DOHH2 (cell line): ENCODE data around the gene DNAI1.

ENCODE experiments used
- H3F3A ChIP-seq: fragments of 200-600 bp; sonication (generic), shearing (Covaris generic); 2 replicates; pipeline ENCODE4 v1.6.0; 2016; ENCODE audit warnings: antibody characterized with exemption, mild to moderate bottlenecking; ENCODE audit not compliant: control insufficient read depth, insufficient read depth
- H3K27ac ChIP-seq: fragments of 200-600 bp; sonication (generic); 2 replicates; pipeline ENCODE4 v1.5.1; 2014; ENCODE audit warnings: low read depth, mild to moderate bottlenecking, low read length, moderate library complexity
- H3K27me3 ChIP-seq: fragments of 200-600 bp; sonication (generic); 2 replicates; pipeline ENCODE4 v1.6.1; 2014; ENCODE audit warnings: mild to moderate bottlenecking, low read length, mixed read lengths; ENCODE audit not compliant: control insufficient read depth
- H3K36me3 ChIP-seq: fragments of 200-600 bp; sonication (generic); 2 replicates; pipeline ENCODE4 v1.6.1; 2014; ENCODE audit warnings: mild to moderate bottlenecking, low read length, moderate library complexity, mixed read lengths; ENCODE audit not compliant: control insufficient read depth
- H3K4me1 ChIP-seq: fragments of 200-600 bp; sonication (generic); 2 replicates; pipeline ENCODE4 v1.6.1; 2014; ENCODE audit warnings: mild to moderate bottlenecking, low read length, mixed read lengths; ENCODE audit not compliant: control insufficient read depth
- H3K4me2 ChIP-seq: fragments of 200-600 bp; sonication (generic); 2 replicates; pipeline ENCODE4 v1.6.0; 2014; ENCODE audit warnings: mild to moderate bottlenecking, low read length, moderate library complexity
- H3K4me3 ChIP-seq: fragments of 200-600 bp; sonication (generic); 2 replicates; pipeline ENCODE4 v1.5.1; 2014; ENCODE audit warnings: mild to moderate bottlenecking, low read length, mixed read lengths
- H3K79me2 ChIP-seq: fragments of 200-600 bp; sonication (generic); 2 replicates; pipeline ENCODE4 v1.6.1; 2014; ENCODE audit warnings: mild to moderate bottlenecking, low read length, mixed read lengths; ENCODE audit not compliant: control insufficient read depth
- H3K9me2 ChIP-seq: fragments of 200-600 bp; sonication (generic); replicated peaks from 2 replicates; pipeline ENCODE4 v1.6.1; 2014; ENCODE audit warnings: mild to moderate bottlenecking, low read length, mixed read lengths; ENCODE audit not compliant: control insufficient read depth
- H3K9me3 ChIP-seq: fragments of 200-600 bp; sonication (generic); 2 replicates; pipeline ENCODE4 v1.6.1; 2014; ENCODE audit warnings: antibody characterized with exemption, low read length, mixed read lengths; ENCODE audit not compliant: control insufficient read depth, insufficient read depth
- H4K20me1 ChIP-seq: fragments of 200-600 bp; sonication (generic); 2 replicates; pipeline ENCODE4 v1.6.0; 2014; ENCODE audit warnings: low read depth, mild to moderate bottlenecking, antibody characterized with exemption, low read length, moderate library complexity; ENCODE audit not compliant: control insufficient read depth, insufficient read depth
- EZH2phosphoT487 ChIP-seq: fragments of 200-600 bp; sonication (generic); IDR thresholded peaks from 2 replicates; pipeline ENCODE4 v1.6.1; 2017; ENCODE audit warnings: borderline replicate concordance, mild to moderate bottlenecking, antibody characterized with exemption, low read length, moderate library complexity, mixed read lengths
- TF ChIP-seq, protein P1 (sequence below): fragments of 200-600 bp; sonication (generic); IDR thresholded peaks from one replicate; pipeline ENCODE4 v1.5.1; 2014; ENCODE audit warnings: antibody characterized with exemption, mild to moderate bottlenecking, low read depth, low read length; ENCODE audit not compliant: poor library complexity, severe bottlenecking

Gene DNAI1

GRCh38 chr9:34451545-34451944 lies 7.1 kb upstream of the DNAI1 start:
- no peaks in the 10 kb centered on the region for H3F3A ChIP-seq
- no peaks in the 10 kb centered on the region; the same call in 1 of the 2 replicates for H3K4me1 ChIP-seq
- H3K36me3 ChIP-seq, result no peaks in the 10 kb centered on the region
- H4K20me1 ChIP-seq, result no peaks in the 10 kb centered on the region
- H3K9me3 ChIP-seq, result no peaks in the 10 kb centered on the region
- H3K79me2 ChIP-seq, result no peaks in the 10 kb centered on the region
- TF ChIP-seq EZH2phosphoT487, result no peak
- TF ChIP-seq, protein P1, sequence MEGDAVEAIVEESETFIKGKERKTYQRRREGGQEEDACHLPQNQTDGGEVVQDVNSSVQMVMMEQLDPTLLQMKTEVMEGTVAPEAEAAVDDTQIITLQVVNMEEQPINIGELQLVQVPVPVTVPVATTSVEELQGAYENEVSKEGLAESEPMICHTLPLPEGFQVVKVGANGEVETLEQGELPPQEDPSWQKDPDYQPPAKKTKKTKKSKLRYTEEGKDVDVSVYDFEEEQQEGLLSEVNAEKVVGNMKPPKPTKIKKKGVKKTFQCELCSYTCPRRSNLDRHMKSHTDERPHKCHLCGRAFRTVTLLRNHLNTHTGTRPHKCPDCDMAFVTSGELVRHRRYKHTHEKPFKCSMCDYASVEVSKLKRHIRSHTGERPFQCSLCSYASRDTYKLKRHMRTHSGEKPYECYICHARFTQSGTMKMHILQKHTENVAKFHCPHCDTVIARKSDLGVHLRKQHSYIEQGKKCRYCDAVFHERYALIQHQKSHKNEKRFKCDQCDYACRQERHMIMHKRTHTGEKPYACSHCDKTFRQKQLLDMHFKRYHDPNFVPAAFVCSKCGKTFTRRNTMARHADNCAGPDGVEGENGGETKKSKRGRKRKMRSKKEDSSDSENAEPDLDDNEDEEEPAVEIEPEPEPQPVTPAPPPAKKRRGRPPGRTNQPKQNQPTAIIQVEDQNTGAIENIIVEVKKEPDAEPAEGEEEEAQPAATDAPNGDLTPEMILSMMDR, result no peak
- no peaks in the 10 kb centered on the region for H3K27me3 ChIP-seq
- H3K4me3 ChIP-seq, result no peak overlapping the region
- H3K4me2 ChIP-seq, result no peak overlapping the region
- no peaks in the 10 kb centered on the region for H3K9me2 ChIP-seq
- no peak overlapping the region for H3K27ac ChIP-seq

DNA sequence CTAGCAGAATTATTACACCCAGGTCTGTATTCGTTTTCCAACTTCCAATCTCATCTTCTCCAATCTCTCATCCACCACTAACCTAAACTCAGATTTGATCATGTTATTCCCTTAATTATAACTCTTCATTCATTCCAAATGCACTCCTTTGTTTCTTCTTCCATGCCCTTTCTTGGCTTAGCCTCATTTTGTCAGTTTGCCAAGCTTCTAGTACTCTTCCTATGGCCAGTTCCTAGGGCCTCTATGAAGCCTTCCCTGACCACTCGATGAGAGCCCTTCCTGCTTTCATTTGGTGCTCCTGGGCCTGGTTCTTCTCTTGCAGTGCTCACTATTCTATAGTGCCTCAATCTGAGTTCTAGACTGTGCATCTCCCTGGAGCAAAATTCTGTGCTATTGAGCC lies 6.0 kb upstream of the DNAI1 start:
- Histone ChIP-seq H3K4me2 (no peak overlapping the region), H3K79me2 (peaks cover 2% of the 10 kb centered on the region; the same call in 1 of the 2 replicates), H3K27me3 (no peaks in the 10 kb centered on the region), H3K4me1 (peaks cover 6% of the 10 kb centered on the region), H3F3A (no peaks in the 10 kb centered on the region), H3K4me3 (no peak overlapping the region), H3K9me2 (no peaks in the 10 kb centered on the region), H4K20me1 (no peaks in the 10 kb centered on the region; the same call in 1 of the 2 replicates), H3K27ac (no peak overlapping the region), H3K9me3 (no peaks in the 10 kb centered on the region), H3K36me3 (no peaks in the 10 kb centered on the region)
- TF ChIP-seq EZH2phosphoT487, result no peak
- TF ChIP-seq, protein P1, result no peak

DNA sequence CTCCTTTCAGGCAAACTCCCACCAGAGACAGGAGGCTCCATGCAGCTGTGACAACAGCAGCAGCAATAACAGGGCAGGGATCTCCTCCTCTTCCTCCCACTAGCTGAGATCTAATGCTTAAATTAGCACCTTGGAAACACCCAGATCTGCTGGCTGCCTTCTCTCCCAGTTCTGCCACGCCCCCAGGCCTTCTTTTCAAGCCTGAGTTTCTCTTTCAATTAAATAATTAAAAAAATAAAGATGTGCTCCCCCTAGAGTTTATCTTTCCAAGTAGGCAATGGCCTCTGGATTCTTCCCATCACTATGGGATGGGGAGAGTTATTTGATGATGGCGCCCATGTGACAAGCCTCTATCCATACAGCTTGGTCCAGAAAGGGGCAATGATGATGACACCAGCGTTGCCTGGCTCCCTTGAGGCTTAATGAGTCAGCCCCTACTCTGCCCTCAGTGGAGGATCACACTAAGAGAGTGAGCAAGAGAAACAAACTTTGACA lies 4.0 kb upstream of the DNAI1 start:
- Histone ChIP-seq H3K9me3 (no peaks in the 10 kb centered on the region), H3K79me2 (peaks cover 2% of the 10 kb centered on the region; the same call in 1 of the 2 replicates), H3K27ac (no peak overlapping the region), H3K4me2 (no peak overlapping the region), H4K20me1 (no peaks in the 10 kb centered on the region; the same call in 1 of the 2 replicates), H3K4me3 (no peak overlapping the region), H3K27me3 (peaks cover 6% of the 10 kb centered on the region; the same call in 1 of the 2 replicates), H3K36me3 (no peaks in the 10 kb centered on the region), H3F3A (no peaks in the 10 kb centered on the region), H3K9me2 (no peaks in the 10 kb centered on the region), H3K4me1 (peaks cover 15% of the 10 kb centered on the region)
- TF ChIP-seq, protein P1, result no peak
- no peak for TF ChIP-seq EZH2phosphoT487
